Measurements from ENCODE around the gene MYO18A.

MYO18A gene

GRCh38 chr17:29032013-29032856 is 148.0 kb downstream of the MYO18A start:
- Mint-ChIP-seq H3K27me3 (peaks cover 33% of the 10 kb centered on the region), H3K27ac (no peak overlapping the region), H3K4me3 (no peak overlapping the region), H3K4me1 (no peaks in the 10 kb centered on the region), H3K9me3 (peaks cover 4% of the 10 kb centered on the region), H3K36me3 (peaks cover 3% of the 10 kb centered on the region)

DNA sequence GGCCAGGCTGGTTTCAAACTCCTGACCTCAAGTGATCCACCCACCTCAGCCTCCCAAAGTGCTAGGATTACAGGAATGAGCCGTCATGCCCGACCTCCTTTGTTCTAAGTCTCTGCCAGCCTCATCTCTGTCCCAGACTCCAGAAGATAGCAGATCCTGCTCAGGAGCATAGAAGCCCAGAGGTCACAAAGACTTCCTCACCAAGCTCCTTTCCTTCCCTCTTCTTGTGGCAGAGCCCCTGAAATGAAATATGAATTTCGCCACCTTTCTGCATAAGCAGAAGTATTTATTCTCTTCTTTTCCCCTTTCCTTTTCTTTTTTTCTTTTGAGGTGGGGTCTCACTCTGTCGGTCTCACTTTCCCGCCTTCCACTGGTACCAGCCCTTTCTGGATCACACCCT is 148.7 kb downstream of the MYO18A start:
- Mint-ChIP-seq H3K9me3 (peaks cover 4% of the 10 kb centered on the region), H3K4me1 (no peaks in the 10 kb centered on the region), H3K27me3 (peaks cover 32% of the 10 kb centered on the region), H3K4me3 (no peak overlapping the region), H3K27ac (no peak overlapping the region), H3K36me3 (peaks cover 3% of the 10 kb centered on the region)

- H3K4me1 Mint-ChIP-seq = peaks cover 1% of the 10 kb centered on the region
- H3K36me3 Mint-ChIP-seq = no peaks in the 10 kb centered on the region
- no peak overlapping the region for H3K27ac Mint-ChIP-seq
- H3K4me3 Mint-ChIP-seq = no peak overlapping the region
- peaks cover 26% of the 10 kb centered on the region for H3K27me3 Mint-ChIP-seq
- no peaks in the 10 kb centered on the region for H3K9me3 Mint-ChIP-seq
These were observed 155.8 kb downstream of the MYO18A start for GRCh38 chr17:29024316-29024952.

GRCh38 chr17:29022074-29022473 is 158.1 kb downstream of the MYO18A start:
- H3K27me3 Mint-ChIP-seq = peaks cover 36% of the 10 kb centered on the region
- no peaks in the 10 kb centered on the region for H3K36me3 Mint-ChIP-seq
- no peaks in the 10 kb centered on the region for H3K9me3 Mint-ChIP-seq
- H3K4me1 Mint-ChIP-seq = peaks cover 4% of the 10 kb centered on the region
- no peak overlapping the region for H3K4me3 Mint-ChIP-seq
- H3K27ac Mint-ChIP-seq = no peak overlapping the region

GRCh38 chr17:29021226-29021625 is 159.0 kb downstream of the MYO18A start:
- Mint-ChIP-seq H3K27ac (no peak overlapping the region), H3K36me3 (no peaks in the 10 kb centered on the region), H3K4me3 (no peak overlapping the region), H3K27me3 (peaks cover 37% of the 10 kb centered on the region), H3K9me3 (no peaks in the 10 kb centered on the region), H3K4me1 (peaks cover 4% of the 10 kb centered on the region)

All from activated naive CD4-positive, alpha-beta T cell treated with anti-CD3 and anti-CD28 coated beads, Interleukin-2, amount 50 U/mL, for 24 hours (primary cell).